Peyer's patch (tissue), 4 donors: ENCODE data around the gene TCEAL7.

Experiments used
- POLR2A ChIP-seq, 2 donors: fragments of 450-650 bp; IDR thresholded peaks; one replicate each; pipeline ENCODE4 v1.5.1; 2017; ENCODE audit warnings: antibody characterized with exemption in 2 of 2, mild to moderate bottlenecking in 2 of 2, moderate library complexity in 2 of 2
- TF ChIP-seq, protein P1 (sequence below), 6 experiments: fragments of 450-650 bp in 4 of 6; fragments of 200-600 bp in 2 of 6; sonication (generic) in 1 of 6; IDR thresholded peaks; one replicate each; pipeline ENCODE4 v1.5.1; 2017 to 2019; ENCODE audit warnings: antibody characterized with exemption in 6 of 6, mild to moderate bottlenecking in 3 of 6, moderate library complexity in 1 of 6

DNA sequence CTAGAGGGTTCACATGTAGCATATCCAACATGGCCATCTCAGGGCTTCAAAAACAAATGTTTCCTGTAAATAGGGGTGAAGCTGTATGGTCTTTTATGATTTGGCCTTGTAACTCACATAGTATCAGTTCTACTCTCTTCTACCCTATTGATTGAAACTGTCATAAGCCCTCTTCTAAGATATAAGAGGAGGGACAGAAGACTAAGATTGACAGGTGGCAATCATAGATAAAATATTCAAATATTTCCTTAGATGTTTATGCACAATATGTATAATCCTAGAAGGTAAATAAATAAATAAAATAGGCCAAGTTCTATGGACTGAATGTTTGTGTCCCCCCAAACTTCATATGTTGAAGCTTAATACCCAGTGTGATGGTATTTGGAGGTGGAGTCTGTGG, 39.4 kb downstream of the TCEAL7 start:
- TF ChIP-seq, protein P1, sequence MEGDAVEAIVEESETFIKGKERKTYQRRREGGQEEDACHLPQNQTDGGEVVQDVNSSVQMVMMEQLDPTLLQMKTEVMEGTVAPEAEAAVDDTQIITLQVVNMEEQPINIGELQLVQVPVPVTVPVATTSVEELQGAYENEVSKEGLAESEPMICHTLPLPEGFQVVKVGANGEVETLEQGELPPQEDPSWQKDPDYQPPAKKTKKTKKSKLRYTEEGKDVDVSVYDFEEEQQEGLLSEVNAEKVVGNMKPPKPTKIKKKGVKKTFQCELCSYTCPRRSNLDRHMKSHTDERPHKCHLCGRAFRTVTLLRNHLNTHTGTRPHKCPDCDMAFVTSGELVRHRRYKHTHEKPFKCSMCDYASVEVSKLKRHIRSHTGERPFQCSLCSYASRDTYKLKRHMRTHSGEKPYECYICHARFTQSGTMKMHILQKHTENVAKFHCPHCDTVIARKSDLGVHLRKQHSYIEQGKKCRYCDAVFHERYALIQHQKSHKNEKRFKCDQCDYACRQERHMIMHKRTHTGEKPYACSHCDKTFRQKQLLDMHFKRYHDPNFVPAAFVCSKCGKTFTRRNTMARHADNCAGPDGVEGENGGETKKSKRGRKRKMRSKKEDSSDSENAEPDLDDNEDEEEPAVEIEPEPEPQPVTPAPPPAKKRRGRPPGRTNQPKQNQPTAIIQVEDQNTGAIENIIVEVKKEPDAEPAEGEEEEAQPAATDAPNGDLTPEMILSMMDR (IDR thresholded peaks at IDR 0.05): no peak
- no peak for TF ChIP-seq POLR2A (IDR thresholded peaks at IDR 0.05)
